HG03159 (cell line): ENCODE data around the gene ATRX.
"Not testable (repeated sequence)": the region's sequence is repeated elsewhere in the genome, so short reads cannot be mapped to it uniquely, and the experiment has no call there.

Experiments used
- ATAC-seq: cut with Tn5 transposase; IDR thresholded peaks from one replicate; pipeline ENCODE4 v1.9.1; 2021; ENCODE audit warnings: mild to moderate bottlenecking, moderate library complexity; ENCODE audit not compliant: unreplicated experiment

ATRX gene

DNA sequence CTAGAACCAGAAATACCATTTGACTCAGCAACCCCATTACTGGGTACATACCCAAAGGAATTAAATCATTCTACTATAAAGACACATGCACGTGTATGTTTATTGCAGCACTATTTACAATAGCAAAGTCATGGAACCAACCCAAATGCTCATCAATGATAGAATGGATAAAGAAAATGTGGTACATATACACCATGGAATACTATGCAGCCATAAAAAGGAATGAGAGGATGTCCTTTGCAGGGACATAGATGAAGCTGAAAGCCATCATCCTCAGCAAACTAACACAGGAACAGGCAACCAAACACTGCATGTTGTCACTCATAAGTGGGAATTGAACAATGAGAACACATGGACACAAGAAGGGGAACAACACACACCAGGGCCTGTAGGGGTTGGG, 285.9 kb downstream of the ATRX start:
- ATAC-seq: not testable (repeated sequence)

DNA sequence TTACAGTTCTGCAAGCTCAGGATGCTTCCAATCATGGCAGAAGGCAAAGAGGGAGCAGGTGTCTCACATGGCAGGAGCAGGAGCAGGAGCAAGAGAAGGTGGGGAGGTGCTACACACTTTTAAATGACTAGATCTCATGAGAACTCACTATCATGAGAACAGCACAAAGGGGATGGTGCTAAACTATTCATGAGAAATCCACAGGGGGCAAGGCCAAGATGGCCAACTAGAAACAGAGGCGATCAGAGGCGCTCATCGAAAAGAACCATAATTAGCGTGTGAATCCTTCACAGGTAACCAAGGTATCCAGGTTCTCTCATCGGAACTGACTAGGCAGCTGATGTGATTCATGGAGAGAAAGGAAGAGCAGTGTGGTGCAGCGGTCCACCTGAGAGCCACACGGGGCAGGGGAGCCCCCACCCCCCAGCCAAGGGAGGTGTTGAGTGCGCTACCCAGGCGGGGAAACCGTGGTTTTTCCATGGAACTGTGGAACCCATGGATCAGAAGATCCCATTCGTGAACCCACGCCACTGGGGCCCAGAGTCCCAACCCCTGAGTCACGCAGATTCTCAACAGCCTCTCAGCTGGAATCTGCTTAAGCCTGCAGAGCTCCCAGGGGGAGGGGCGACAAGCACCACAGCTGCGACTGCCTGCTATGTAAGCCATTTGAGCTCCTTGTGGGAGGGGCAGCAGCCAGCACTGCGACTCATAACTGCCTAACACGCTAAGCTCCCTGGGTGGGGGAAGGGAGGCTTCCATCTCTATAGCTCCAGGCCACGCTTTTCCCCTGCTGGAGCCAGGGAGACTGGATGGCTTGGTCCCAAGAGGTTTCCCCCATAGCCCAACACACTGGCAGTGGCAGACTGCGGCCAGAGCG, 292.1 kb downstream of the ATRX start:
- no peak for ATAC-seq

DNA sequence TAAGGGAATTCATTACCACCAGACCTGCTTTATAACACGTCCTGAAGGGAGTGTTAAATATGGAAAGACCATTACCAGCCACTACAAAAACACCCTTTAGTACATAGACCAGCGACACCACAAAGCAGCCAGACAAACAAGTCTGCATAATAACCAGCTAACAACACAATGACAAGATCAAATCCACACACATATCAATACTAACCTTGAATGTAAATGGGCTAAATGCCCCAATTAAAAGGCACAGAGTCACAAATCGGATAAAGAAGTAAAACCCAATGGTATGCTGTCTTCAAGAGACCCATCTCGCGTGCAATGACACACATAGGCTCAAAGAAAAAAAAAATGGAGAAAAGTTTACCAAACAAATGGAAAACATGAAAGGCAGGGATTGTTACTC, 302.0 kb downstream of the ATRX start:
- no peak for ATAC-seq

DNA sequence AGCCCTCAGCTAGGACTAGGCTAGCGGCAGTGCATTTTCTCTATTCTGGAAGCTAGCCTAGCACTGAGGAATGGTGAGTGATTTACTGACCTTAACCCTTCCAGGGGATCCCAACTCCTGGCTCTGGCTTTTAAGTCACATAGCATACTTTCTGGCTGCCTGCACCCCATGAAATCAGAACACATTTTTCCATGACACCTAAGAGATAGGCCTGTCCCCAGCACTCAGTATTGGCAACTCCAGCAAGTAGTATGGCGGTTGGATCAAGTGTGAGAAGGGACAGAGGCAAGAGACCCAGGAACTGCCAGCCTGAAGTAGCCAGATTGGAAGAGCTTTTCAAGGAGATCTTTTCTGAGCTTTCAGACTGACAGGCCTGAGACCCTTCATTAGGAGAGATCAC, 330.6 kb downstream of the ATRX start:
- ATAC-seq: no peak
